Activated T-helper 1 cell treated with anti-CD3 and anti-CD28 coated beads, Interleukin-2, amount 50 U/mL, for 16 hours (primary cell): Measurements from ENCODE around the gene SLC25A36.
"Not testable (repeated sequence)": the region's sequence is repeated elsewhere in the genome, so short reads cannot be mapped to it uniquely, and the experiment has no call there.

Experiments
- DNase-seq, 2 donors: peaks; one replicate each; pipeline ENCODE4 v3.0.0-alpha.2; 2020; ENCODE audit warnings: low read depth in 1 of 2, low spot score in 1 of 2

SLC25A36 gene

GRCh38 chr3:140994316-140994715 is 52.7 kb downstream of the SLC25A36 start:
- DNase-seq: no peak

DNA sequence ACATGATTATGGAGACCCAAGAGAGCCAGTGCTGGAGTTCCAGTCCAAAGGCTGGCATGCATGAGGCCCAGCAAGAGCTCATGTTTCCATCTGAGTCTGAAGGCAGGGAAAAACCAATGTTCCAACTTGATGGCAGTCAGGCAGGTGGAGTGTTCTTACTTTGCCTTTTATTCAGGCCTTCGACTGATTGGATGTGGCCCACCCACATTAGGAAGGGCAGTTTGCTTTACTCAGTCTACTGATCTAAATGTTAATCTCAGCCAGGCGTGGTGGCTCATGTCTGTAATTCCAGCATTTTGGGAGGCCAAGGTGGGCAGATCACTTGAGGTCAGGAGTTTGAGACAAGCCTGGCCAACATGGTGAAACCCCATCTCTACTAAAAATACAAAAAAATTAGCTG is 53.2 kb downstream of the SLC25A36 start:
- not testable (repeated sequence) for DNase-seq

DNA sequence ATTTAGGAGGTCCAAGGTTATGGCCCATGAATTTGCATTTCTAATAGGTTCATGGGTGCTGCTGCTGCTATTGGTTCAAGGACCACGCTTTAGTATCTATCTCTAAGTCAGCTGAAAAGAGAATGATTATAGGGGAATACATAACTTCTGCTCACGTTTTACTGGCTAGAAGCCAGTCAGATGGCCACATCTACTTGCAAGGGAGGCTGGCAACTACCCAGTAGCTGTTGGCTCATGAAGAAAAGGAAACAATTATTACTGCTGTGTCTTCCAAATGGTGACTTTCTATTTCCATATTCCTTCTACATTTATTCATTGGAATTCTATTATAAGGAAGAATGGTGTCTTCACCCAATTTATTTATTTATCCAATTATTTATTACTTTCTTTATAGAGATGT is 54.2 kb downstream of the SLC25A36 start:
- no peak for DNase-seq

- no peak for DNase-seq
These were observed 58.5 kb downstream of the SLC25A36 start for GRCh38 chr3:141000027-141000663.

DNA sequence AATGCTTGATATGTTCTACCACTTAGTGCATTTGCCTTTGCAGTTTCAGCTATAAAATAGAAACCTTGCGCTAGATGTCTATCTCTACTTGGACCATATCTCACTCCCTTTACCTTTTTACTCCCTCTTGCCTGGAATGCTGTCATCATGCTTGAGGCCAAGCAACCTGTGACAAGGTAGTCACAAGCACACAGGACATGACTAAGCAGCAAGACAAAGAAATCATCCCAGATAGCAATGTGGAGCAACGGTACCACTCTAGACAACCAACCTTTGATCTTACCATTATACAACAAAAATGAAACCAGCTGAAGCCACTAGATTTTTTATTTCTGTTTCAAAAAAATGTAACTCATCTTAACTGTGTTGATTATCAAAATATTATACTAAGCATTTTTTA is 59.0 kb downstream of the SLC25A36 start:
- DNase-seq: no peak

- no peak for DNase-seq
These were observed 64.7 kb downstream of the SLC25A36 start for GRCh38 chr3:141006344-141006743.

DNA sequence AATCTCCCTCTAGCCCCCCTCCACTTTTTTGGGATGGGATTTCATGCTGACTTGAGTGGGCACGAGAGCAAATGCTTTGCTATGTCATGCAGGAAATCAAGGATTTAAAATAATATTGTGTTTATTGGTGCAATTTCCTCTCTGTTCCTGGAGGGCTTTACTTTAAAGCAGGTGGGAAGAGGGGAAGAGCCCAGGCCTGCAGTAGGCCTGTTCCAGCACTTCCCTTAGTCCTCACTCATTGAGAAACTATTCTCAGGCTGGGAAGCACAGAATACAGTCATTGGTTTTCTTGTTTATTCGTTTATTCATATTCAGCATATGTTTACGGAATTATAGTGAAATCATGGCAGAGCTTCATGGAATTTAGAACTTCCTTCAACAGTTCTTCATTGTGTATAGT is 67.9 kb downstream of the SLC25A36 start:
- DNase-seq: no peak

DNA sequence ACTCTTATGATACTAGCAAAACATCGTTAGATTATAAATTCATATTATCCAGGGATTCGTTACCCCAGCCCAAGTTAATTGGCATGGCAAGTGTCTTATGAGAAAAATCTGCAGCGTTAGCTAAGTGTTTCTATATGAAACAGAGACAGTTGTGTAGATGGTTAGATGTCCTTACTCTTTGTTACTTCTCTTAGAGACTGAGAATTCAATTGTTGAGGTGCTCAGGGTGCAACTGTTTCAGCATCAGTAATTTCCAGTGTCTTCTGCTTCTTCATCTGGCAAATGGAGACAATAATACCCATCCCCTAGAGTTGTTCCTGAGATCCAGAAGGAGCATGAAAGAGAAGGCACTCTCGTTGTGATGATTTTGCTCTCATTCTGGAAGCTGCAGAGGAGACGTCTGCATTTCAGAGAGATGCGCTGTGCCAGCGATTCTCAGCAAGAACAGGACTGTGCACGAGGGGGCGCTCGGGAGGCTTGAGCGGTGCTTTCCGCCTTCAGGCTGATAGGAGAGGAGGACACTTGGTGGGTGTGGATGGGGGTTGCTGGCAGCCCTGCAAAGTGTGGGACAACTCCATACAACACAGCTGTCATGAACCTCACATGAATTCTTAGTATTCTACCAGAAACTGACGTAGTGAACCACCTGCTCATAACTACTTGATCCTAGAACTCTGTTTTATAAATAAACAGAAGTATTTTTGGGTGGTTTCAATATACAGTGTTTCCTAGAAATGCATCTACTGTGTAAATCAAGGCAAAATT is 69.8 kb downstream of the SLC25A36 start:
- DNase-seq: peak; percentile 34 to 51

DNA sequence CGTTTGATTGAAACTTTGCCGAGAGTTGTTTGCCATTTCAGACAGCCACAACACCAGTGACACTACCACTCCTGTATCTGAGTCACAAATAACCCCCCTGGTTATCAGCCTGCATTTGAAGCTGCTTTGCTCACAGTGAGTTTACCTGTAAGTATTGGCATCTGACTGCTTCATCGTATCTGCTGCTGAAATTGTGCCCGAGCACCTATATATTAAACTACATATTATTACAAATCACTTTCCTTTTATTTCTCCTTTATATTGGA is 70.3 kb downstream of the SLC25A36 start:
- DNase-seq: no peak

- DNase-seq: no peak
These were observed 70.9 kb downstream of the SLC25A36 start for GRCh38 chr3:141012571-141012970.

DNA sequence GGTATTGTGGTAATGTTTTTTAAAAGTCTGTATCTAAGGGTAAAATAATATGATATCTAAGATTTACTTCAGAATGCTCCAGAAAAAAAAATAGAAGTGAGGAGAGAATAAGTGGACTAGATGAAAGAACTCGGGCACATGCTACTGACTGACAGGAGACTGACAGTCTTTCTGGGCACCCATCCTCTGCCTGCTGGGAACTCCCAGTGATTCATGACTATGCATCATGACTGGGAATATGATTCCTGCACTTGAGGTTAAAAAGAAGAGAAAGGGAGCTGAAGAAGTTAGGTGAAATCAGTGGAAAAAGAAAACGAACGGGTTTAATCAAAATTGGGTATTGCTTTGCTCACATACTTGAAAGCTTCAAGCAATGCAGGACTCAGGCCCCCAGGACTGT is 73.8 kb downstream of the SLC25A36 start:
- DNase-seq: no peak

GRCh38 chr3:141017366-141018322 is 76.0 kb downstream of the SLC25A36 start:
- DNase-seq: not testable (repeated sequence)

GRCh38 chr3:141019244-141019643 is 77.6 kb downstream of the SLC25A36 start:
- no peak for DNase-seq

DNA sequence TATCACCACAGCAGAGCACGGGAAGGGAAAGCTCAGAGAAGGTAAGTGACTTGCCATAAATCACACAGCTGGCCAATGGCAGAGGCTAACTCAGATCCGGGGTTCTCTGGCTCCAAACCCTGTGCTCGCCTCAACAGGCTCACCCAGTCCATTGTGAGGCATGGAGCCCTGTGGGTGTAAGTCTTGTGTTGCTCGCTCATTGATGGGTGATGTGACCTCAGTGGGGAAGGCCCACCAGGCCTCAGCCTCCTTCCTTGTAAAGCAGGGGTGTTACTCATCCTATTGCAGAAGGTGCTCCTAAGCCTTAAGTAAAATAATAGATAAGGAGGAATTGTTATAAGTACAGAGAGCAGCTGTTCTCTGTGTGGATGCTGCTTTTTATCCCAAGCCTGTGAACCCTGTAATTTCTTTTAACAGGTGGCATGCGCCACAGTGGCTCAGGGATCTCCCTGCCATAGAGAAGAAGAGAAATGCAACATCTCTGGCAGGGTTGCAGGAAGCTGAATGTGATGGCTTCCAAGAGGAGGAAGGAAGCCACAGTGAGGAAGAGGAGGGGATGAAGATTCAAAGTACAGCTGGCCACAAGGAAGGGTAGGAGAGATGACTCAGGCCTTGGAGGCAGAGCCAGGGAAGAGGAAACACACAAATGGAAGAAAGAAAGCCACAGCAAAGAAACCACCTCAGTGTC is 78.7 kb downstream of the SLC25A36 start:
- DNase-seq: no peak

DNA sequence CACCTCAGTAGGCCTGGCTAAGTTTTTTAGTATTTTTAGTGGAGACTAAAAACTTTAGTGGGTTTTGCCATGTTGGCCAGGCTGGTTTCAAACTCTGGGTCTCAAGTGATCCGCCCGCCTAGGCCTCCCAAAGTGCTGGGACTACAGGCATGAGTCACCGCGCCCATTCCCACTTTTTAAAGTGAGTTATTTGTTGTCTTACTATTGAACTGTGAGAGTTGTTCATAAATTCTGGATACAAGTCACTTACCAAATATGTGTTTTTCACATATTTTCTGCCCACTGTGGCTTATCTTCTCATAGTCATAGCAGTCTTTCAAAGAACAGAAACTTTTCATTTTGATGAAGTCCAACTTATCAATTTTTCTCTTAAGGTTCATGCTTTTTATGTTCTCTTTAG is 79.6 kb downstream of the SLC25A36 start:
- no peak for DNase-seq
